Measurements from ENCODE around the gene LRRC61. TPM values are rescaled to one million over a fixed set of nuclear protein-coding genes. Genes with fewer than 3 reads are reported as not detected.

Gene LRRC61
- total RNA-seq, 1 experiment from 2014 or later = 48.1 TPM

GRCh38 chr7:150368096-150368883 is 45.1 kb downstream of the LRRC61 start, which contains the start of gene REPIN1:
REPIN1 (plus strand) TSS chr7:150368822; CDS start chr7:150369712, 890 bp downstream.
- Histone ChIP-seq H3K9me3 (ENCODE audit: low read depth, low read length, poor library complexity, severe bottlenecking) (no peaks in the 10 kb centered on the region), H3K27ac (ENCODE audit: low read depth, low read length, poor library complexity, severe bottlenecking) (peak within 1 kb of the TSS; percentile 97), H3K36me3 (ENCODE audit: insufficient read depth, low read length, poor library complexity, severe bottlenecking) (peaks cover 14% of the 10 kb centered on the region), H3K27me3 (replicated peaks; ENCODE audit: insufficient read depth, low read depth, low read length, poor library complexity) (no peaks in the 10 kb centered on the region), H3K4me3 (ENCODE audit: low read depth, low read length, poor library complexity, severe bottlenecking) (peak within 1 kb of the TSS; percentile 96), H3K4me1 (ENCODE audit: insufficient read depth, low read length, poor library complexity, severe bottlenecking) (peaks cover 33% of the 10 kb centered on the region)
- POLR2A ChIA-PET (ENCODE audit: low non-redundant PET) = interaction anchor here (0.6 kb wide), 1 partner anchor 43 kb away, joined by 5 read pairs; no protein-coding TSS in a partner anchor
- CTCF ChIA-PET = no interaction called here
- intact Hi-C loops (cut with micrococcal nuclease; ENCODE audit: unreplicated experiment) = no loop called here
- no peak for TF ChIP-seq CTCF (conservative IDR thresholded peaks at IDR 0.05; ENCODE audit: low read depth, low read length)
- TF ChIP-seq EZH2 (IDR thresholded peaks at IDR 0.05; ENCODE audit: borderline replicate concordance, low read depth, low read length, poor library complexity, severe bottlenecking) = no peak
- BruUV-seq (replicated peaks) = no TSS peak
- DNase-seq (ENCODE audit: low spot score) = peak; percentile 89

- CTCF ChIA-PET = no interaction called here
- peak; percentile 41 for DNase-seq (ENCODE audit: low spot score)
- POLR2A ChIA-PET (ENCODE audit: low non-redundant PET) = no interaction called here
- intact Hi-C loops (cut with micrococcal nuclease; ENCODE audit: unreplicated experiment) = no loop called here
- H3K27ac ChIP-seq (ENCODE audit: low read depth, low read length, poor library complexity, severe bottlenecking) = peak overlapping the region; percentile 97
- no TSS peak for BruUV-seq (replicated peaks)
- H3K9me3 ChIP-seq (ENCODE audit: low read depth, low read length, poor library complexity, severe bottlenecking) = no peaks in the 10 kb centered on the region
- H3K4me3 ChIP-seq (ENCODE audit: low read depth, low read length, poor library complexity, severe bottlenecking) = peak overlapping the region; percentile 96
- TF ChIP-seq EZH2 (IDR thresholded peaks at IDR 0.05; ENCODE audit: borderline replicate concordance, low read depth, low read length, poor library complexity, severe bottlenecking) (no peak), CTCF (conservative IDR thresholded peaks at IDR 0.05; ENCODE audit: low read depth, low read length) (no peak)
- no peaks in the 10 kb centered on the region for H3K27me3 ChIP-seq (replicated peaks; ENCODE audit: insufficient read depth, low read depth, low read length, poor library complexity)
- H3K4me1 ChIP-seq (ENCODE audit: insufficient read depth, low read length, poor library complexity, severe bottlenecking) = peaks cover 25% of the 10 kb centered on the region
- H3K36me3 ChIP-seq (ENCODE audit: insufficient read depth, low read length, poor library complexity, severe bottlenecking) = peaks cover 22% of the 10 kb centered on the region
Observed at GRCh38 chr7:150368884-150369747, 46.0 kb downstream of the LRRC61 start.

GRCh38 chr7:150369748-150370501 is 46.8 kb downstream of the LRRC61 start:
- H3K36me3 ChIP-seq (ENCODE audit: insufficient read depth, low read length, poor library complexity, severe bottlenecking) = peaks cover 28% of the 10 kb centered on the region
- POLR2A ChIA-PET (ENCODE audit: low non-redundant PET) = no interaction called here
- no peak for TF ChIP-seq CTCF (conservative IDR thresholded peaks at IDR 0.05; ENCODE audit: low read depth, low read length)
- no peak for TF ChIP-seq EZH2 (IDR thresholded peaks at IDR 0.05; ENCODE audit: borderline replicate concordance, low read depth, low read length, poor library complexity, severe bottlenecking)
- CTCF ChIA-PET = no interaction called here
- BruUV-seq (replicated peaks) = no TSS peak
- intact Hi-C loops (cut with micrococcal nuclease; ENCODE audit: unreplicated experiment) = no loop called here
- peak overlapping the region; percentile 97 for H3K27ac ChIP-seq (ENCODE audit: low read depth, low read length, poor library complexity, severe bottlenecking)
- peak overlapping the region; percentile 96 for H3K4me3 ChIP-seq (ENCODE audit: low read depth, low read length, poor library complexity, severe bottlenecking)
- H3K4me1 ChIP-seq (ENCODE audit: insufficient read depth, low read length, poor library complexity, severe bottlenecking) = peaks cover 23% of the 10 kb centered on the region
- no peak for DNase-seq (ENCODE audit: low spot score)
- no peaks in the 10 kb centered on the region for H3K9me3 ChIP-seq (ENCODE audit: low read depth, low read length, poor library complexity, severe bottlenecking)
- H3K27me3 ChIP-seq (replicated peaks; ENCODE audit: insufficient read depth, low read depth, low read length, poor library complexity) = no peaks in the 10 kb centered on the region
